Smooth muscle cell (in vitro differentiated cells): Measurements from ENCODE around the gene FANCI. TPM values are rescaled to one million over a fixed set of nuclear protein-coding genes. Genes with fewer than 3 reads are reported as not detected.

Source experiments
- DNase-seq: peaks from one replicate; lab custom pipeline; 2025; ENCODE audit not compliant: unreplicated experiment; lab: John Stamatoyannopoulos, UW
- H2AFZ ChIP-seq: fragments of 200-600 bp; sonication (generic); 2 replicates; pipeline ENCODE4 v1.6.0; 2016; ENCODE audit warnings: antibody characterized with exemption, low read depth, mild to moderate bottlenecking
- H3F3A ChIP-seq: fragments of 200-600 bp; sonication (generic); 2 replicates; pipeline ENCODE4 v1.6.0; 2017; ENCODE audit warnings: antibody characterized with exemption, low read depth
- H3K27ac ChIP-seq: fragments of 200-600 bp; sonication (generic); 2 replicates; pipeline ENCODE4 v1.5.1; 2016; ENCODE audit warnings: low read depth, mild to moderate bottlenecking
- H3K27me3 ChIP-seq: fragments of 200-600 bp; sonication (generic); 2 replicates; pipeline ENCODE4 v1.6.1; 2016; ENCODE audit warnings: low read depth, mild to moderate bottlenecking
- H3K36me3 ChIP-seq: fragments of 200-600 bp; sonication (generic); 2 replicates; pipeline ENCODE4 v1.5.1; 2016; ENCODE audit warnings: low read depth
- H3K4me1 ChIP-seq: fragments of 200-600 bp; sonication (generic); 2 replicates; pipeline ENCODE4 v1.5.1; 2016; ENCODE audit warnings: low read depth
- H3K4me2 ChIP-seq: fragments of 200-600 bp; sonication (generic); 2 replicates; pipeline ENCODE4 v1.6.0; 2016; ENCODE audit warnings: mild to moderate bottlenecking
- H3K4me3 ChIP-seq: fragments of 200-600 bp; sonication (generic); 2 replicates; pipeline ENCODE4 v1.5.1; 2016; ENCODE audit warnings: mild to moderate bottlenecking
- H3K79me2 ChIP-seq: fragments of 200-600 bp; sonication (generic); 2 replicates; pipeline ENCODE4 v1.6.0; 2016; ENCODE audit warnings: low read depth, mild to moderate bottlenecking
- H3K9ac ChIP-seq: fragments of 200-600 bp; sonication (generic); 2 replicates; pipeline ENCODE4 v1.6.0; 2016; ENCODE audit warnings: low read depth
- H3K9me3 ChIP-seq: fragments of 200-600 bp; sonication (generic); replicated peaks from 2 replicates; pipeline ENCODE4 v1.5.1; 2016; ENCODE audit warnings: low read depth
- H4K20me1 ChIP-seq: fragments of 200-600 bp; sonication (generic); 2 replicates; pipeline ENCODE4 v1.6.0; 2016; ENCODE audit warnings: low read depth
- CTCF ChIP-seq: fragments of 200-600 bp; sonication (generic); IDR thresholded peaks from 2 replicates; pipeline ENCODE4 v1.5.1; 2017; ENCODE audit warnings: borderline replicate concordance, mild to moderate bottlenecking, antibody characterized with exemption; ENCODE audit not compliant: insufficient read depth, poor library complexity, severe bottlenecking
- WGBS: methylation state at CpG from one replicate; pipeline ENCODE4 v1.1.7; 2016; ENCODE audit warnings: low lambda C conversion rate; 5-methylcytosine and 5-hydroxymethylcytosine counted together
- polyA plus RNA-seq: library from polyadenylated mRNA; unstranded; fragments of >200 nt; fragmentation: Nextera tagmentation; extraction: Ambion mirVana; gene quantifications from 2 replicates; pipeline ENCODE4 v1.2.1, GENCODE V29; 2016
- total RNA-seq: library from RNA; depleted of rRNA; stranded (reverse); fragments of >200 nt; gene quantifications from 2 replicates; pipeline ENCODE4 v1.2.3, GENCODE V29; 2014

The FANCI gene
- total and polyA plus RNA-seq, 2 experiments from 2014 or later, result 7.0 to 13.8 TPM

DNA sequence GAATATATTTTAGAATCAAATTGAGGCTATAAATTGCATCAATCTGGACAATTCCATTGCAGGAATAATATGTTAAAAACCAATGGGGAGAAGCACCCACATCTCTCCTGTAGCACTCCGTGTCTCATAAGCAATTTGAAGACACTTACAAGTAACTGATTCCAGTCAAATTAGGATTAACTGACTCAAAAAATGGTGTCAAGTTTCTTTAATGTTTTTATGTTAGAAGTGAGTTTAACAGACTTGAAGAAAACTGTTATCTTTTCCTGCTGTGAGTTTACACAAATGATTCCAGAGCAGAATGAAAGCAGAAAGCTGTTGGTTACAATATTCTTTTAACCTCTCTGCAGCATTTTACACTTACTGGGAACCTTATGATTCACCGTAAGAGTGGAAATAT lies 45.6 kb upstream of the FANCI start:
- Histone ChIP-seq H3K27ac (no peak overlapping the region), H4K20me1 (no peaks in the 10 kb centered on the region), H3K9me3 (no peaks in the 10 kb centered on the region), H3K79me2 (no peaks in the 10 kb centered on the region), H2AFZ (no peak overlapping the region), H3K9ac (no peak overlapping the region), H3K4me3 (no peak overlapping the region), H3K36me3 (no peaks in the 10 kb centered on the region), H3K4me2 (no peak overlapping the region), H3F3A (no peaks in the 10 kb centered on the region), H3K4me1 (peaks cover 30% of the 10 kb centered on the region), H3K27me3 (no peaks in the 10 kb centered on the region)
- DNase-seq, result no peak
- 78% methylated on average over 2 of the region's 2 CpGs for WGBS
- TF ChIP-seq CTCF, result no peak

DNA sequence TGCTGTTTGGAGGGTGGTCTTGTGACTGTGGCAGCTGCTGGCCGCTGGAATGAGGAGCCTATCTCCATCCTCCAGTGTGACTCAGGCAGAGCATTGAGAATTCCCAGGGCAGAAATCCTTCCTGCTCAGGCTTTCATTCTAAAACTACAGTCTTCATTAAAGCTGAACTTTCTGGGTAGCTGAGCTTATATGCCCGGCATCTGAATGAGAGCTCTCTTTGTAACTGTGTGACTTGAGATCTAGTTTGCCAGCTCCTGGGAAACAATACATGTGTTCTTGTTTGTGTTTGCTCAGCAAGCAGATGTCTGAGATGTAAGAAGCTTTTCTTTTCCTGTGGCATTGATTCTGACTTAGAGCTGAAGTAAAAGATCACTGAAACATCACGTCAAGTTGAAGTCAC lies 44.8 kb upstream of the FANCI start:
- Histone ChIP-seq H3K9ac (no peak overlapping the region), H3K79me2 (no peaks in the 10 kb centered on the region), H3F3A (no peaks in the 10 kb centered on the region), H3K4me3 (no peak overlapping the region), H3K4me2 (no peak overlapping the region), H3K36me3 (no peaks in the 10 kb centered on the region), H3K27ac (no peak overlapping the region), H2AFZ (no peak overlapping the region), H4K20me1 (no peaks in the 10 kb centered on the region), H3K27me3 (no peaks in the 10 kb centered on the region), H3K4me1 (peaks cover 30% of the 10 kb centered on the region), H3K9me3 (no peaks in the 10 kb centered on the region)
- WGBS, result 86% methylated on average over 3 of the region's 3 CpGs
- TF ChIP-seq CTCF, result no peak
- no peak for DNase-seq

DNA sequence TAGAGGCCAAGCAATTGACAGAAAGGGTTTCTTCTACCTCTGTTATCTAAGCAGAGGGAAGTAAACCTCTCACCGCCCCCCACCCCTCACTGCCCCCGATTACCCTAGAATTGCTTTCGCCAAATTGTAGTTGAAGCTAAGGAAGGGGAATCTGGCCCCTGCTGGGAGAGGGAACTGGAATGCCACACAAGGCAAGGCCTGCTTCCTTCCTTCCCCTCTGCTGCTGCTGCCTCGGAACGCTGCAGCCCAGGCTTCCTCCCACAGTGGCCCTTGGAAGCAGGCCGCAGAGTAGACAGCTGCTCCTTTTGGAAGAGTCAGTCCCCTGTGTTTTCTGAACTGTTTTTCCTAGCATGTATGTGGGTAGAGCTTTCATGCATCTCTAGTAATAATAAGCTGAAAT lies 44.0 kb upstream of the FANCI start:
- Histone ChIP-seq H4K20me1 (no peaks in the 10 kb centered on the region), H3K27ac (no peak overlapping the region), H2AFZ (no peak overlapping the region), H3K4me1 (peaks cover 30% of the 10 kb centered on the region), H3K4me2 (no peak overlapping the region), H3K79me2 (no peaks in the 10 kb centered on the region), H3K27me3 (no peaks in the 10 kb centered on the region), H3K9ac (no peak overlapping the region), H3K36me3 (no peaks in the 10 kb centered on the region), H3K9me3 (no peaks in the 10 kb centered on the region), H3F3A (no peaks in the 10 kb centered on the region), H3K4me3 (no peak overlapping the region)
- no peak for TF ChIP-seq CTCF
- DNase-seq, result no peak
- 66% methylated on average over 6 of the region's 6 CpGs for whole genome bisulfite sequencing

GRCh38 chr15:89200182-89200581 lies 43.6 kb upstream of the FANCI start:
- no peak overlapping the region for H3K27ac ChIP-seq
- H3K4me3 ChIP-seq, result no peak overlapping the region
- no peak overlapping the region for H3K9ac ChIP-seq
- H3K36me3 ChIP-seq, result no peaks in the 10 kb centered on the region
- H3K79me2 ChIP-seq, result no peaks in the 10 kb centered on the region
- WGBS, result 97% methylated on average over 12 of the region's 12 CpGs
- H2AFZ ChIP-seq, result no peak overlapping the region
- no peak for DNase-seq
- no peak for TF ChIP-seq CTCF
- peaks cover 30% of the 10 kb centered on the region for H3K4me1 ChIP-seq
- no peaks in the 10 kb centered on the region for H4K20me1 ChIP-seq
- no peaks in the 10 kb centered on the region for H3K9me3 ChIP-seq
- no peak overlapping the region for H3K4me2 ChIP-seq
- no peaks in the 10 kb centered on the region for H3K27me3 ChIP-seq
- H3F3A ChIP-seq, result no peaks in the 10 kb centered on the region
